Gastroesophageal sphincter (tissue), 4 donors: ENCODE measurements around the gene PIGZ. TPM values are rescaled to one million over a fixed set of nuclear protein-coding genes. Genes with fewer than 3 reads are reported as not detected.

ENCODE experiments used
- ATAC-seq: fragments of 150-250 bp; one replicate; pipeline ENCODE4 v1.9.1; 2016; ENCODE audit warnings: mild to moderate bottlenecking, moderate library complexity
- H3K27ac ChIP-seq, 4 donors: fragments of 200-600 bp; sonication (generic) in 3 of 4; 1 replicate in 3 of 4; 2 replicates in 1 of 4; pipeline ENCODE4 v1.5.1; 2016 to 2019
- H3K27me3 ChIP-seq: fragments of 200-600 bp; sonication (generic); one replicate; pipeline ENCODE4 v1.5.1; 2019
- H3K36me3 ChIP-seq, 2 donors: fragments of 200-600 bp; sonication (generic); one replicate each; pipeline ENCODE4 v1.5.1; 2019; ENCODE audit warnings: control low read depth in 1 of 2
- H3K4me1 ChIP-seq, 3 donors: fragments of 200-600 bp; sonication (generic); 1 replicate in 2 of 3; 2 replicates in 1 of 3; pipeline ENCODE4 v1.5.1; 2016 to 2019; ENCODE audit warnings: control low read depth in 2 of 3
- H3K4me3 ChIP-seq, 2 donors: fragments of 200-600 bp; sonication (generic); one replicate each; pipeline ENCODE4 v1.5.1; 2019; ENCODE audit warnings: mild to moderate bottlenecking in 1 of 2, moderate library complexity in 1 of 2
- H3K9me3 ChIP-seq, 3 donors: fragments of 200-600 bp; sonication (generic); one replicate each; pipeline ENCODE4 v1.5.1; 2017 to 2019; ENCODE audit warnings: control low read depth in 2 of 3
- CTCF ChIP-seq, 4 experiments: fragments of 200-600 bp in 2 of 4; fragments of 450-650 bp in 2 of 4; sonication (generic) in 1 of 4; IDR thresholded peaks; one replicate each; pipeline ENCODE4 v1.5.1; 2017 to 2019; ENCODE audit warnings: antibody characterized with exemption in 4 of 4, mild to moderate bottlenecking in 2 of 4, moderate library complexity in 2 of 4
- EP300 ChIP-seq: sonication (generic); formaldehyde crosslinking; IDR thresholded peaks from one replicate; pipeline ENCODE4 v1.6.1; 2017; ENCODE audit warnings: antibody characterized with exemption, mild to moderate bottlenecking
- POLR2A ChIP-seq, 2 donors: fragments of 450-650 bp; IDR thresholded peaks; one replicate each; pipeline ENCODE4 v1.6.1; 2017; ENCODE audit warnings: antibody characterized with exemption in 2 of 2, mild to moderate bottlenecking in 2 of 2, moderate library complexity in 1 of 2
- POLR2AphosphoS5 ChIP-seq: sonication (generic); formaldehyde crosslinking; IDR thresholded peaks from one replicate; pipeline ENCODE4 v1.6.1; 2017; ENCODE audit warnings: antibody characterized with exemption
- WGBS, 2 donors: methylation state at CpG; one replicate each; pipeline ENCODE4 v1.1.5; 2018; ENCODE audit warnings: low coverage in 1 of 2; 5-methylcytosine and 5-hydroxymethylcytosine counted together
- total RNA-seq, 4 donors: library from RNA; depleted of rRNA; stranded (reverse); fragments of >200 nt; gene quantifications; one replicate each; pipeline ENCODE4 v1.1.0, GENCODE V29; 2016

Gene PIGZ
- total RNA-seq, 4 donors from 2014 or later: 5.0 to 15.3 (median 10.5) TPM

GRCh38 chr3:197002701-197003454 is 34.2 kb upstream of the PIGZ start:
- TF ChIP-seq CTCF (IDR thresholded peaks at IDR 0.05) (peak in 3 of 4 experiments; percentile 81 to 89 (median 85)), EP300 (no peak), POLR2A (IDR thresholded peaks at IDR 0.05) (peak; percentile 13 to 20)
- WGBS, 2 donors: no CpG with 5 or more reads among the region's 113 CpGs
- peak overlapping the region; percentile 69 to 80 for H3K4me3 ChIP-seq
- no peaks in the 10 kb centered on the region for H3K27me3 ChIP-seq
- H3K36me3 ChIP-seq: no peaks in the 10 kb centered on the region
- peak overlapping the region; percentile 79 to 88 (median 84) for H3K27ac ChIP-seq
- peaks cover 0 to 4% (median 0%) of the 10 kb centered on the region in 3 donors for H3K9me3 ChIP-seq
- ATAC-seq: peak; percentile 93
- H3K4me1 ChIP-seq: peaks cover 0 to 19% (median 7%) of the 10 kb centered on the region in 3 donors

DNA sequence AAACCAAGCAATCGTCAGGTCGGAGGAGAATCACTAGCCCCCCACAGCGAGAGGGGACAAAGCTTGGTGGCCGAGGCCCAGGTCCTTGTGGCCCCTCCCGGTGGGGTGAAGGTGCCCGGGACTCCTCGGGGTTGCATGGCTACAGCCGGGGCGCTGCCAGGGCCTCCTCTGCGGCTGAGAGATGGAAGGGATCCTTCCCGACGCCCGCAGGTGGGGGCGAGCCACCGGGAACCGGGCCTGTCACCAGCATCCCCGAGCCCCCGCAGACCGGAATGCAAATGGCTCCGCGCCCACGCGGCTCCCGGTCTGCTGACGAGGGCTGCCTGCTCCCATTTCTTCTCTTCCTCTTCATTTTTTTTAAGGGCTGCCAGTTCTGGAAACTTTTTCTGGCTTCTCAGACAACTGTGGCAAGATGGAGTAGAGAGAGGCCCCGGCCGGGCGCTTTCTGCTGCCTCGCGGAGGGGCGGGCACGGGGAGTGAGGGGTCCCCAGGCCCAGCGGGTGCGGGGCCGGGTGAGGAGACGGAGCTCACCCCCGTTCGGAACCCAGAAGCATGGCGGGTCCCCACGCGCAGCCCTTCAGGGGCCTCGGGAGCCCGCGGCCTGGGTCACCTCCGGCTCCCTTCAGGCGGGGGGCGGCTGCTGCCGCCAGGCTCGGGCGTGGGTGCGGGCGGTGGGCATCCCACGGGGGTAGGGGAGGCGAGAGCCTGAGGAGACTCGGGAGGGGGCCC is 33.5 kb upstream of the PIGZ start:
- H3K4me3 ChIP-seq: peak overlapping the region; percentile 69 to 80
- no peaks in the 10 kb centered on the region for H3K36me3 ChIP-seq
- WGBS, 2 donors: 9 to 45% methylated on average over 13 of the region's 55 CpGs
- peak; percentile 20 for ATAC-seq
- peaks cover 0 to 4% (median 0%) of the 10 kb centered on the region in 3 donors for H3K9me3 ChIP-seq
- H3K4me1 ChIP-seq: peaks cover 0 to 19% (median 7%) of the 10 kb centered on the region in 3 donors
- no peaks in the 10 kb centered on the region for H3K27me3 ChIP-seq
- TF ChIP-seq POLR2A (IDR thresholded peaks at IDR 0.05): no peak
- no peak for TF ChIP-seq CTCF (IDR thresholded peaks at IDR 0.05)
- no peak for TF ChIP-seq POLR2AphosphoS5
- peak overlapping the region; percentile 79 to 88 (median 84) for H3K27ac ChIP-seq

- Histone ChIP-seq H3K4me1 (peaks cover 0 to 19% (median 7%) of the 10 kb centered on the region in 3 donors), H3K4me3 (no peak overlapping the region), H3K9me3 (peaks cover 0 to 4% (median 0%) of the 10 kb centered on the region in 3 donors), H3K36me3 (no peaks in the 10 kb centered on the region), H3K27ac (peak overlapping the region in 3 of 4 donors; percentile 81 to 88 (median 86)), H3K27me3 (no peaks in the 10 kb centered on the region)
- WGBS, 2 donors: 92 to 98% methylated on average over 4 to 7 of the region's 20 CpGs
- no peak for ATAC-seq
- TF ChIP-seq POLR2AphosphoS5 (no peak), EP300 (no peak), POLR2A (IDR thresholded peaks at IDR 0.05) (no peak), CTCF (IDR thresholded peaks at IDR 0.05) (no peak)
Measured at GRCh38 chr3:197001106-197001971, 32.7 kb upstream of the PIGZ start.

DNA sequence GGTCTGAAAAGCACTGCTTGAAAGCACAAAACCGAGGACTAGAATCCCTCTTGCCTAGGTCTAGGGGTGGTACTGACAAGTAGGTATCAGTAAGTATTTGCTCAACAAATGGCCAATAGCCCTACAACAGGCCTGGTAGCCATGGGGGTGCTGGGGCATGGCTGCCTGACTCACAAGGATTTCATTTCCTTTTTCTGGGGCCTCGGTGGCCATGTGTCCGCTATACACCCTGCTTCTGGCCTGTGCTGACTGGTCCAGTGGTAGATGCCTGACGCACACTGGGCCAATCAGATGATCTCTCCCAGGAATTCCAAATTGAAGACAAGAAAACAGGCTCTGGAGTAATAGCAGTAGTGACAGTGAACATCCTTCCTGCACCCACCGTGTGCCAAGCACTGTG is 31.6 kb upstream of the PIGZ start:
- Histone ChIP-seq H3K27me3 (no peaks in the 10 kb centered on the region), H3K27ac (no peak overlapping the region), H3K36me3 (no peaks in the 10 kb centered on the region), H3K4me3 (no peak overlapping the region), H3K9me3 (peaks cover 0 to 4% (median 0%) of the 10 kb centered on the region in 3 donors), H3K4me1 (peaks cover 0 to 19% (median 7%) of the 10 kb centered on the region in 3 donors)
- TF ChIP-seq POLR2AphosphoS5 (no peak), CTCF (IDR thresholded peaks at IDR 0.05) (no peak), EP300 (no peak), POLR2A (IDR thresholded peaks at IDR 0.05) (no peak)
- WGBS, 2 donors: 90 to 100% methylated on average over 1 to 2 of the region's 5 CpGs
- ATAC-seq: no peak
